ENCODE measurements around the gene RIF1.

RIF1 gene, protein sequence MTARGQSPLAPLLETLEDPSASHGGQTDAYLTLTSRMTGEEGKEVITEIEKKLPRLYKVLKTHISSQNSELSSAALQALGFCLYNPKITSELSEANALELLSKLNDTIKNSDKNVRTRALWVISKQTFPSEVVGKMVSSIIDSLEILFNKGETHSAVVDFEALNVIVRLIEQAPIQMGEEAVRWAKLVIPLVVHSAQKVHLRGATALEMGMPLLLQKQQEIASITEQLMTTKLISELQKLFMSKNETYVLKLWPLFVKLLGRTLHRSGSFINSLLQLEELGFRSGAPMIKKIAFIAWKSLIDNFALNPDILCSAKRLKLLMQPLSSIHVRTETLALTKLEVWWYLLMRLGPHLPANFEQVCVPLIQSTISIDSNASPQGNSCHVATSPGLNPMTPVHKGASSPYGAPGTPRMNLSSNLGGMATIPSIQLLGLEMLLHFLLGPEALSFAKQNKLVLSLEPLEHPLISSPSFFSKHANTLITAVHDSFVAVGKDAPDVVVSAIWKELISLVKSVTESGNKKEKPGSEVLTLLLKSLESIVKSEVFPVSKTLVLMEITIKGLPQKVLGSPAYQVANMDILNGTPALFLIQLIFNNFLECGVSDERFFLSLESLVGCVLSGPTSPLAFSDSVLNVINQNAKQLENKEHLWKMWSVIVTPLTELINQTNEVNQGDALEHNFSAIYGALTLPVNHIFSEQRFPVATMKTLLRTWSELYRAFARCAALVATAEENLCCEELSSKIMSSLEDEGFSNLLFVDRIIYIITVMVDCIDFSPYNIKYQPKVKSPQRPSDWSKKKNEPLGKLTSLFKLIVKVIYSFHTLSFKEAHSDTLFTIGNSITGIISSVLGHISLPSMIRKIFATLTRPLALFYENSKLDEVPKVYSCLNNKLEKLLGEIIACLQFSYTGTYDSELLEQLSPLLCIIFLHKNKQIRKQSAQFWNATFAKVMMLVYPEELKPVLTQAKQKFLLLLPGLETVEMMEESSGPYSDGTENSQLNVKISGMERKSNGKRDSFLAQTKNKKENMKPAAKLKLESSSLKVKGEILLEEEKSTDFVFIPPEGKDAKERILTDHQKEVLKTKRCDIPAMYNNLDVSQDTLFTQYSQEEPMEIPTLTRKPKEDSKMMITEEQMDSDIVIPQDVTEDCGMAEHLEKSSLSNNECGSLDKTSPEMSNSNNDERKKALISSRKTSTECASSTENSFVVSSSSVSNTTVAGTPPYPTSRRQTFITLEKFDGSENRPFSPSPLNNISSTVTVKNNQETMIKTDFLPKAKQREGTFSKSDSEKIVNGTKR (N-terminal part only)

DNA sequence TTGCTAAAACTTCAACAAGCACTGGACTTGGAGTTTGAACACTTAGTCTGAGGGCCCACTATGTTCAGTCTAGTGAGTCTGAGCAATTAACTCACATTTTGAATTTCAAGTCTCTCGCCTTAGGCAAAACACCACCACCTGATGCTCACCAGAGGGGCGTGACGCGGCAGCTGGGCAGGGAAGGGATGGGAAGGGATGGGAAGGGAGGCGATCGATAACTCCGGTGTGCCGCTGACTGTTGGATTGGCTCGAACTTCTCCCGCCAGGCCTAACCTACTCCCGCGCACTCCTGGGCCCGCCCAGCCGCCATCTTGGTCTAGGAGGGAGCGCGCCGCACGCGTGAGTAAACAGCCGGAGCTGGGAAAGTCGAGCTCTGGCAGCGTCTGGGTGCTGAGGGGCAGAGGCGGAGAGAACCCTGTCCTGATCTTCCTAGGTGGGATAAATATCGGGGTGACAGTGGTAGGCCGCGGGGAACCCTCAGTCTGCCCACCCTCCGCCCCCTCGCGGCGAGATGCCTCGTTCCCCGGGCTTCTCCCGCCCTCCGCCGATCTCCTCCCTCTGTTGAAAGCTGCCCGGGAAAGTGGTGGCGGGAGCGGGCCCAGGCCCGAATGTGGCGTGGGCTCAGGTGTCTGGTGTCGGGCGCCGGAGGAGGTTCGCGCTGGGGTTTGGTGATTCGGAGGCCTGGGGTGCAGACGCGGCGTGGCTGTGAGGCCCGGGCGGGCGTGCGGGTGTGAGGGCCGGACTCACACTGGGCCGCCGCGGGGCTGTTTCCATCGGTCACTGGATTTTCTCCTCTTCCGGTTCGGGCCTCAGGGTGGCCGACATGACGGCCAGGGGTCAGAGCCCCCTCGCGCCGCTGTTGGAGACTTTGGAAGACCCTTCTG lies at the start of gene RIF1:
Gene RIF1, plus strand, starts transcription at position 302 of the 884 bp plus-strand sequence. Its CDS starts 522 bp downstream, at position 824.
- peak; percentile 76 for DNase-seq (ENCODE audit: low read depth)

DNA sequence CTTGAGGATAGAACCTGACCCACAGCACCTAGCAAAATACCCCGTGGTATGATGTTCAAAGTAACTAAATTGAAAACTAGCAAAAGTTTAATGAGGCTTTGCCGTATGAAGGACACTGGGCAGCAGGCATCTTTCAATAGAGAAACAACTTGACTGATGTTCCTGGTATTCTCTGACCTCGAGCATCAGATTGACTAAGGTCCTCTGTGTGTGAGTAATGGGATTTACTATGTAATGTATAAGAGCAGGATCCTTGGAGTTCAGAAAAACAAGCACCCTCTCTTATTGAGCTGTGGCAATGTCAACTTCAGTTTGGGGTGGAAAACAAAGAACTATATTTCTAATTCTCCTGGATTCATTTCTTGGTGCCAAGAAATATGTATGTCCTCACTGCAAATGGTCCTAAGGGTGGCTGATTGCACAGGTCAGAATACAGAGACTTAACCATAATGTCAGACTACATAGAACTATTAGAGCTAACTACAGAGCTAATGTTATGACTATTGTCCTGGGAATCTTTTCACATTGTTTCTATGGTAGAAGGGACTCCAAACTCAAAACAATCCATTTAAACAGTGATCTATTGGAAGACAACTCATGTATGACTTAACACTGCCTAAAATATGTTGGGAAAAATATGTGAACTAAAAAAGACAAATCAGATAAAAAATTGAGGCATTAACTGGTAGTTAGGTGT lies 47.9 kb upstream of the RIF1 start:
- DNase-seq (ENCODE audit: low read depth), result no peak

DNA sequence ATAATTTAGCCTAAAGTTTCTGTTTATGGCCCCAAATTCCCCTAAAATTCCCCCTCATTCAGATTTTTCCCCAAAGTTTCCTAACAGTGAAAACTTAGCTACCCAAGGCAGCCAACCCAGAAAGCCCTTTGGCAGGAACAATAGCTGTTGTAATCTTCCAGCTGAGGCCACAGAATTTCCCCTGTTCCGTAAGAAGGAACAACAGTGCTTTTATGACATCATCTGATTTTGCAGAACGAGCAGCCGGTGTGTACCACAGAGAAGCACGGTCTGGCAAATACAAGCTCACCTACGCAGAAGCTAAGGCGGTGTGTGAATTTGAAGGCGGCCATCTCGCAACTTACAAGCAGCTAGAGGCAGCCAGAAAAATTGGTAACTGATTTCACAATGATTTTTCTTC lies 46.0 kb upstream of the RIF1 start:
- DNase-seq (ENCODE audit: low read depth), result no peak

DNA sequence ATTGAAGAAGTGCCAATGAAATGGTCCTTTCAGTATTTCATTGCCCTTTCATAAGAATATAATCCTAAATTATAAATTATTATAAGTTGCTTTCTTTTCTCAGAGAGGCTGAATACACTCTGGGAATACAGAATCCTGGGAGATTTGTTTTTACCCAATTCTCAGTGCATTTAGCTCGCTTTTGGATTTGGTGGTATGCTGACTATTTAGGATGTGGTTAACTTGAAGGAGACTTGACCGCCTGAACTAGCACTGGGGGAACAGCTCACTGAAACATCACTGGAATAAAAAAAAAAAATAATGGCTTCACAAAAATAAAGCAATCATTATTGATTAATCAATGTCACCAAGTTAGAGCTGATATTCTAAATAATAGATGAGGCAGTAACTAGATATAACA lies 42.1 kb upstream of the RIF1 start:
- no peak for DNase-seq (ENCODE audit: low read depth)

DNA sequence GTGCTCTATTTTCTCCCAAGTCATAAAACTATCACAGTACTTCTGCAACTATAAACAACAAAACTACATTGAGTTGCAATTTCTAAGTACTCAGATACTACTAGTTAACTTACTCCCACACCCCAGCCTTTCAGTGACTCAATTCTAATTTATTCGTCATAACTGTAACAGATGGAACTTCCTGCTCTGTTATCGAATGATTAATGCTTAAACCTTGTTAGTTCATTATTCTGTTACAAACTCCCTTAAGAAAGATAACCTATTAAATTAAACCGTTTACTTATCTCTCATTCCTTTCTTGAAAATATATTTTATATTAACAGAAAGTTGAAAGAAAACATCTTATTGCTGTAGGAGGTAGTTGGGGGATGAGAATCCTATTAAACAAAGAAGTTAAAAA lies 35.3 kb upstream of the RIF1 start:
- DNase-seq (ENCODE audit: low read depth), result peak; percentile 73

DNA sequence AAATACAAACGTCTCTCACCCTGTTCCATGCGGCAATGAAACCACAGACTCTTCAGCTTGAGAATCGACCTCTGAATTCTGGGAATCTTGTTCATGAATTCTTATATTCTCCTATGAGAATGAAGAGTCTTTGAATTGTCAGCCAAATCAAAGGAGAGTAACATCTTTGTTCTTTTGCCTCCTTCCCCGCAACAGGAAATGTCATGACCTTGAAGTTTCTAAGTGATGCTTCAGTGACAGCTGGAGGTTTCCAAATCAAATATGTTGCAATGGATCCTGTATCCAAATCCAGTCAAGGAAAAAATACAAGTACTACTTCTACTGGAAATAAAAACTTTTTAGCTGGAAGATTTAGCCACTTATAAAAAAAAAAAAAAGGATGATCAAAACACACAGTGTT lies 30.5 kb upstream of the RIF1 start:
- no peak for DNase-seq (ENCODE audit: low read depth)

DNA sequence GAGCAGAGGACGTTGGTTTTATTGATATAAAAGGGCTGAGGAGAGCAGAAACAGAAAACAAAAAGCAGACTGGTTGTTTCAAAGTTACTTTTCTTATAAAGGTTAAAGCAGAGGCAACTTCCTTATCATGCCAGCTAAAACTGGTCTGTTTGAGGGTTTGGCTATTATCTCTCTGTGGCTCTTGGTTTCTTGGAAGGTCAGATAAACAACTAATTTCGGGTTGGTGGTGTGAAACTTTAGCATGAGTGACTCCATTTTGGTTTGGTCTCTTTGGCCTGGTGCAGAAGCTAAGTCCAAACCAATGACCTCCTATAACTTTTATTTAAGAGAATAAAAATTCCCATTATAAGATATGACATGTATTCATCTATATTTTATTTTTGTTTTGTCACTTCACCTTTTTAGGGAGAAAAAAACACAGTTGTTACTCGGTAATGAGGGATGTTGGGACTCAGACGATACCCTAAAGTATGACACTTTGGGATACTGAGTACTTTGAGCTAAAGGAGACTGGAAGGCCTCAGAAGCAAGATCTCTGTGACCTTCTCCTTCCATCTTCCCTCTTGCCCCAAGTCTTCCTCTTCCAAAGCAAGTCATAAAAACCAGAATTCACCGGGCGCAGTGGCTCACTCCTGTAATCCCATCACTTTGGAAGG lies 29.0 kb upstream of the RIF1 start:
- no peak for DNase-seq (ENCODE audit: low read depth)

DNA sequence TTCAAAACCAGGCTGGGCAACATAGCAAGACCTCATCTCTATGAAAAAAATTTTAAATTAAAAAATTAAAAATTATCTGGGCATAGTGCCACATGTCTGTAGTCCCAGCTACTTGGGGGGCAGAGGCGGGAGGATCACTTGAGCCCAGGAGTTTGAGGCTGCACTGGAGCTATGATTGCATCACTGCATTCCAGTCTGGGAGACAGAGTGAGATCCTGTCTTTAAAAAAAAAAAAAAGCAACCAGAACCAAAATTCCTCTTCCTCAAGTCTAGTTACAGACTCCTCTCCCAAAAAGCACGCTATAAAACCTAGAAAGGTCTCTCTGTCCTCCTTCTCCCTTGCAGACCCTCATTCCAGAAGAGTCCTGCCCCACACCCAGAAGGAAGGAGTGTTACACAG lies 28.4 kb upstream of the RIF1 start:
- DNase-seq (ENCODE audit: low read depth), result no peak

DNA sequence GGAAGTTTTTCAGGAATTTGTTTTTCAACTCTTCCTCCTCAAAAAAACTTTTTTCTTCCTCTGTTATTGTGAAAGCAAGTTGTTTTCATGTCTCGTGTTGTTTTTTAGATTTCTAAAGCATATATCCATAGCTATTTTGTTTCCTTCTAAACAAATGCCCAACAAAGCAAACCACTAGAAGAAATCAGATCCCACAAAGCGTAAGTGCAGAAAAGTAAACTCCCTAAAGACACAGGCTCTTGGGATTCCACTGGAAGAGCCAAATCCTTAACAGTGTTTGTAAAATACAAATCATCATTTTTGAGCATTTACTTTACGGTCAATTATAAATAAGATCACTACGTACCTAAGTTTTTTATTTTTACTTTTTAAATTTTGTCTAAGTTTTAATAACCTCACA lies 21.7 kb upstream of the RIF1 start:
- no peak for DNase-seq (ENCODE audit: low read depth)

DNA sequence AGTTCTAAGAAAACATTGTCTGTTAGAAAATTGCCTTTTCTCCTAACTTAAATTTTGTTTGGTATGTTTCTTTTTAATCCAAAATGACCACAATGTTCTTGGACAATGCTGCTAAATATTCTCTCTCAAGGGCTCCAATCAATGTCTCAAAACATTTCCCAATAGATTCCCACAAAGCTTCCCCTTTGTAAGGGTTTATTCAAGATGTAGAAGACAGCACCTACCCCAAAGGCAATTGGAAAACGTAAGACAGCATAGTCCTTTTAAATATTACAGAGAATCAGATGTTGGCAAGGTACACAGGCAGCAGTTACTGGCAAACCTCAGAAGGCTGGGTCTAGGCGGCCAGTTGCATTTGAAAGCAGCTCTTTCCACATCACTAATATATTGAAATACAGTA lies 18.3 kb upstream of the RIF1 start:
- no peak for DNase-seq (ENCODE audit: low read depth)

DNA sequence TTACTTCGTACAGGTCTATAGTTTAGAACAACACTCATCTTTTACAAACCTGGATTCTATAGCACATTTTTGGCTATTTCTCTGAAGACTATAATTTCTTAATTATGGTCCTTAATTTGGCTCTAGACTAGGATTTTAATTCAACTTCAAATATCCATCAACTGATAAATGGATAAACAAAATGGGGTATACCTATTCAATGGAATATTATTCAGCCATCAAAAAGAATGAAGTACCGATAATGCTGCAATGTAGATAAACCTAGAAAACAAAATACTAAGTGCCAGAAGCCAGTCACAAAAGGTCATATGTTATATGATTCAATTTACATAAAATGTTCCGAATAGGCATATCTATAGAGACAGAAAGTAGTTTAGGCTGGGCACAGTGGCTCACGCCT lies 15.2 kb upstream of the RIF1 start:
- DNase-seq (ENCODE audit: low read depth), result no peak

DNA sequence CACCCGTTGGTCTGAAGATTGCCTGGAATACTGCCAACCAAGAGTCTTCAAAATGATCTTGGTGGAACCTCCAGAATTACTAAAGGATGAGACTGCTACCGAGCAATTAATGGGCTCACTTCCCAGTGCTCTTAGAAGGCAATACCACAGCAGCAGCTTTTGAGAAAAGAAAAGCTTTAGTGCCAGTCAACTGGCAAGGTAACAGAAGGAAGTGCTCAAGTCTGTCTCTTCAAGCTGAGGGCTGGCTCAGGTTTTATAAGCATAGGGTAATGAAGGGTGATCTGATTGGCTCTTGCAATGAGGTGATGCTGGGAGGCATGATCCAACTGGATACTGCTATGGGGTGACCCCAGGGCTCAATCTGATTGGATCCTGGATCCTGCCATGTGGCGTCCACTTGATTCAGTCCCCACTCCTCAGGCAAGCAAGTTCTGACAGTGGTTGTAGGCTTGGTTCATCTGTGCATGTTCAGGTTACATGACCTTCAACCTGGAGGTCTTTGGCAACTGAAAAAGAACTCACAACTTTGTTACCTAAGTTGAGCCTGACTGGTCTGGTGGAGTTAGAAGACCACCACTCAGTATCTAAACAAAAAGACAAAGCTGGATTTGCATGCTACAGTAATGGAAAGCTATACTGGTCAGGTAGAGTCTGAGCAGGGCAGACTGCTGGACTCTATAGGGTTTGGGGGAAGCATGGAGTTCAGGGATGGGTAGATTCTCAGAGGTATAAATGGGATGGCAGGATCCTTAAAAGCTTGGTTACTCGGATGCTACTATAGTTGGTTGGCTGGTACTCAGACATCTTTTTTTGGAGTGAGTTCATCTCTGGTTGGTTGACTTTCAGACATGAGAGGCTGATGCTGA lies 14.0 kb upstream of the RIF1 start:
- DNase-seq (ENCODE audit: low read depth), result no peak

DNA sequence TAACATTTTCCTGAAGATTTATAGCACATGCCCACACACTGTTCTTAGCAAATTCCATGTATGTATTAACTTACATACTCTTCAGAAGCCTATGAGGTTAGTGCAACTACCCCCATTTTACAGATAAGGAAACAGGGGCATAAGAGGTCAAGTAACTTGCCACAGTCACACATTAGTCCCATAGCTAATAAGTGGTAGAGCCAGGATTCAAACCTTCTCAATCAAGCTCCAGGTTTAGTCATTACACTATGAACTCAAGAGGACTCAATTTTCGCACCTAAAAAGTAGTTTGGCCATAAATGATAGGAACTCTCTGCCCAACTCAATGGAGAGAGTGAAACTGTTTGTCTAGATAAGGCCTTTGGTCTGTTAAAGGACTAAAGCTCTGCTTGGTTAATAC lies 9.7 kb upstream of the RIF1 start:
- no peak for DNase-seq (ENCODE audit: low read depth)

DNA sequence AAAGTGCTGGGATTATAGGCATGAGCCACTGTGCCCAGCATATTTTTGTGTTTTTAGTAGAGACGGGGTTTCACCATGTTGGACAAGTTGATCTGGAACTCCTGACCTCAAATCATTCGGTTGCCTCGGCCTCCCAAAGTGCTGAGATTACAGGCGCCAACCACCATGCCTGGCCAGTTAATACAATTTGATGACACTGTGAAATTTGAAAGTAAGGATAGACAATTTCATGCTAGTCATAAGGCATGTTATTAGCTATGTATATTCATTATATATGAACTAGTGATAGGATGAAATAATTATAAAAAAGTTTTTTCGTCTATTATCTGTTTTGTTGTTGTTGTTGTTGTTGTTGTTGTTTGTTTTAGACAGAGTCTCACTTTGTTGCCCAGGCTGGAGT lies 8.6 kb upstream of the RIF1 start:
- DNase-seq (ENCODE audit: low read depth), result no peak

DNA sequence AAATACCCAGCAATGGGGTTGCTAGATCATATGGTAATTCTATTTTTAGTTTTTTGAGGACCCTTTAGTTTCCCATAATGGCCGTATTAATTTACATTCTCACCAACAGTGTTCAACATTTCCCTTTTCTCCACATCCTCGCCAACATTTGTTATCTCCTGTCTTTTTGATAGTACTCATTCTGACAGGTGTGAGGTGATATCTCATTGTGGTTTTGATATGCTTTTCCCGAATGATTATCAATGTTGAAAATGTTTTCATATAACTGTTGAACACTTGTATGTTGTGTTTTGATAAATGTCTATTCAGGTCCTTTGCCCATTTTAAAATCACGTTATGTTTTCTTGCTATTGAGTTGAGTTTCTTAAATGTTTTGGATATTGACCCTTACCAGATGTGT lies 5.8 kb upstream of the RIF1 start:
- no peak for DNase-seq (ENCODE audit: low read depth)

DNA sequence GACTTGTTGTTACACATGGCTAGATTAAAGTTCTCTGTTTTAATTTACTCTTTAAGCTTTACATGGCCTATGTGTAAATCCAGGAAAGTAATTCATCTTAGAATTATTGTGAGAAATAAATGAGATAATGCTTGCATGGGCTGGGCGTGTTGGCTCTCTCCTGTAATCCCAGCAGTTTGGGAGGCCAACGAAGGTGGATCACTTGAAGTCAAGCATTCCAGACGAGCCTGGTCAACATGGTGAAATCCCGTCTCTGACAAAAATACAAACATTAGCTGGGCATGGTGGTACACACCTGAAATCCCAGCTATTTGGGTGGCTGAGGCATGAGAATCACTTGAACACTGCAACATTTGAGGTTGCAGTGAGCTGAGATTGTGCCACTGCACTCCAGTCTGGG lies 4.3 kb upstream of the RIF1 start:
- no peak for DNase-seq (ENCODE audit: low read depth)

DNA sequence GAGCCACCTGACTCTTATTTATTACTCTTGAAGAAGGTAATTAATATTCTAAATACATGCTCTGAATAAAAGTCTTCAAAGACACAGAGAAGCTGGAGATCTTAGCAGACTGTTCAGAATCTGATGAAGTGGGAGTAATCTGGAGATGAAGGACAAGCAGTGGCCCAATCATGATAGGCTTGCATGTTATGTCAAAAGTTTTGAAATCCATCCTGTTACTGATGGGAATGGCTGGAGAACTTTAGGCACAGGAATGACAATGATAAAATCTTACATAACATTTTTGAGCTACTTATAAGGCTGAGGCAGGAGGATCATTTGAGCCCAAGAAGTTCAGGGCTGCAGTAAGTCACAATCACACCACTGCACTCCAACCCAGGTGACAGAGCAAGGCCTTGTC lies 2.4 kb upstream of the RIF1 start:
- no peak for DNase-seq (ENCODE audit: low read depth)

DNA sequence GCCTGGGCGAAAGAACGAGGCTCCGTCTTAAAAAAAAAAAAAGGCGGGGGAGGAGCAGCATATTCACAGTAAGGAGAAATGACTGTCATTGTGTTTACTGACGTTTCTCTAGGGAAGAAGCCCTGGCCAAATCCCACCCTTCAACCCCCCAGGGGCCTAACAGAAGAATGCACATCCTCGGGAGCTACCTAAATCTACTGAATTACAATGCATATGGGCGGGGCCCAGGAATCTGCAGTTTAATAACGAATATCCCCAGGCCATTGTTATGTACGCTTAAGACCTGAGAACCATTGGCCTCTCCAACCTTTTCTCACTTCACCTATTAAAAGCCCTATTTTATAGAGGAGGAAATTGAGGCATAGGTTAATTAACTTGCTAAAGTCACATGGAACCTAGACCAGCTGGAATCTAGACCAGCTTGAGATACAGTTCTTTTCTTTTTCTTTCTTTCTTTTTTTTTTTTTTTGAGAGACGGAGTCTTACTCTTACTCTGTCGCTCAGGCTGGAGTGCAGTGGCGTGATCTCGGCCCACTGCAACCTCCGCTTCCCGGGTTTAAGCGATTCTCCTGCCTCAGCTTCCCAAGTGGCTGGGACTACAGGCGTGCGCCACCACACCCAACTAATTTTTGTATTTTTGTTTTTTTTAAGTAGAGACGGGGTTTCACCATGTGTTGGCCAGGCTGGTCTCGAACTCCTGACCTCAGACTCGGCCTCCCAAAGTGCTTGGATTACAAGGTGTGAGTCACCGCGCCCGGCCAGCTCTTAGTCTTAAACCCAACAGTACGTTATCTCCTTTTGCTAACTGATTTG lies 708 bp upstream of the RIF1 start:
- no peak for DNase-seq (ENCODE audit: low read depth)

DNA sequence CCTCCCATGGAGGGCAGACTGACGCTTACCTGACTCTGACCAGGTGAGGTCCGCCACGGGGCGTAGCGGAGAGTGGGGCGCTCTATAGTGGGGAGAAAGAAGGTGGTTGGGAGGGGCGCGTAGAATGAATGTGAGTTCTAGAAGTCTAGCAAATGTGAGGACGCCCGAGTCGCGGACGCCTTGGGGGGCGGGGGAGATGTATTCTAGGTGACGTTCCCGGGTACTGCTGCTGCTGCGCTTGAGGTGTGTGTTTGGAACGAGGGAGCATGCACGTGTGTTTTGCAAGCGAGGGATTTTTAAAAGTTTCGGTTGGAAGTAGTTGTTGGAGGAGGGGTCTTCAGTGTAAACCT lies 758 bp downstream of the RIF1 start:
- no peak for DNase-seq (ENCODE audit: low read depth)
